ENCODE data around the gene GRID1. TPM values are rescaled to one million over a fixed set of nuclear protein-coding genes. Genes with fewer than 3 reads are reported as not detected.

Gene GRID1
- polyA plus RNA-seq, 1 experiment: 0.49 TPM

DNA sequence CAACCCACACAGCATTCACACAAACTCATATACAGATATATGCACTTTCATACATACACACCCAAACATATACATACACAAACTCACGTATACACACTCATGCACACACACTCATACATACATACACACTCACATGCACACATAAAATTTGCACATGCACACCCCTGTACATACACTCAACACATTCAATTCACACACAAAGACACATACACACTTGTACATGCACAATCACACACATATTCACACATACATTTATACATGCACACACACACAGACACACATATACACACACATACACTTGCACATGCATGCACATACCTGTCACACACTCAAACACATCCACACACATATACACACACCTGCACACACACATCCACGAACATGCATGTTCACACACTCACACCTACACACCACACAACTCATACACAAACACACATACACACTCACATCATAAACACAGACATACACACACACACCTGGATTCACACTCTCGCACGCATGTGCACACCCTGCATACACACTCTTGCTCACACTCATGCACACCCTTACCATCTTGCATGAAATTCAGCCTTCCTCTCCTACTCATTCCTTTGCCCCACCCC, 451.2 kb downstream of the GRID1 start:
- TF ChIP-seq, protein P1, sequence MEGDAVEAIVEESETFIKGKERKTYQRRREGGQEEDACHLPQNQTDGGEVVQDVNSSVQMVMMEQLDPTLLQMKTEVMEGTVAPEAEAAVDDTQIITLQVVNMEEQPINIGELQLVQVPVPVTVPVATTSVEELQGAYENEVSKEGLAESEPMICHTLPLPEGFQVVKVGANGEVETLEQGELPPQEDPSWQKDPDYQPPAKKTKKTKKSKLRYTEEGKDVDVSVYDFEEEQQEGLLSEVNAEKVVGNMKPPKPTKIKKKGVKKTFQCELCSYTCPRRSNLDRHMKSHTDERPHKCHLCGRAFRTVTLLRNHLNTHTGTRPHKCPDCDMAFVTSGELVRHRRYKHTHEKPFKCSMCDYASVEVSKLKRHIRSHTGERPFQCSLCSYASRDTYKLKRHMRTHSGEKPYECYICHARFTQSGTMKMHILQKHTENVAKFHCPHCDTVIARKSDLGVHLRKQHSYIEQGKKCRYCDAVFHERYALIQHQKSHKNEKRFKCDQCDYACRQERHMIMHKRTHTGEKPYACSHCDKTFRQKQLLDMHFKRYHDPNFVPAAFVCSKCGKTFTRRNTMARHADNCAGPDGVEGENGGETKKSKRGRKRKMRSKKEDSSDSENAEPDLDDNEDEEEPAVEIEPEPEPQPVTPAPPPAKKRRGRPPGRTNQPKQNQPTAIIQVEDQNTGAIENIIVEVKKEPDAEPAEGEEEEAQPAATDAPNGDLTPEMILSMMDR (IDR thresholded peaks at IDR 0.05; ENCODE audit: insufficient read depth, low read depth, low read length): no peak
- DNase-seq (ENCODE audit: low read depth): no peak
- POLR2A ChIA-PET: no interaction called here
- H3K27me3 ChIP-seq (ENCODE audit: control insufficient read depth, insufficient read depth, low read length): no peaks in the 10 kb centered on the region
- CTCF ChIA-PET: no interaction called here
- H3K36me3 ChIP-seq (ENCODE audit: control insufficient read depth, insufficient read depth, low read length): no peaks in the 10 kb centered on the region
- H3K4me3 ChIP-seq (ENCODE audit: low read depth, low read length): no peak overlapping the region

DNA sequence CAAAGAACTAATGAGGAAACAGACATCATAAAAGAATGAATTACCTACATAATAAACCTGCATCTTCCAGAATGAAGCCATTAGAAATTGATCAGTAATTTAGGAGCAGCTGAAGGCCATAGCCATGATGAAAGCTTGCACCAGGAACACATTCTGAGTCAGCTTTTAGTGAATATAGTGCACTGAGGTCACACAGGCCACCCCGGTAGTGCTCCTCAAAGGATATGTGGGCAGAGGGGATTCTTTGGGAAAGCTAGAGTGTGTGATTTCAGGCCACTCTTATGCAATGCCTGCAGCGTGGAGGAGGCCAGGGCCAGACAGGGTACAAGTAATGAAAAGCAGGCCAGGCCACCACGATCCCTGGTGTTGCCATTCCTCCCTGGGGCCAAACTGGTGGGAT, 451.9 kb downstream of the GRID1 start:
- Histone ChIP-seq H3K36me3 (ENCODE audit: control insufficient read depth, insufficient read depth, low read length) (no peaks in the 10 kb centered on the region), H3K27me3 (ENCODE audit: control insufficient read depth, insufficient read depth, low read length) (no peaks in the 10 kb centered on the region), H3K4me3 (ENCODE audit: low read depth, low read length) (no peak overlapping the region)
- CTCF ChIA-PET: no interaction called here
- TF ChIP-seq, protein P1 (IDR thresholded peaks at IDR 0.05; ENCODE audit: insufficient read depth, low read depth, low read length): no peak
- no peak for DNase-seq (ENCODE audit: low read depth)
- POLR2A ChIA-PET: no interaction called here

DNA sequence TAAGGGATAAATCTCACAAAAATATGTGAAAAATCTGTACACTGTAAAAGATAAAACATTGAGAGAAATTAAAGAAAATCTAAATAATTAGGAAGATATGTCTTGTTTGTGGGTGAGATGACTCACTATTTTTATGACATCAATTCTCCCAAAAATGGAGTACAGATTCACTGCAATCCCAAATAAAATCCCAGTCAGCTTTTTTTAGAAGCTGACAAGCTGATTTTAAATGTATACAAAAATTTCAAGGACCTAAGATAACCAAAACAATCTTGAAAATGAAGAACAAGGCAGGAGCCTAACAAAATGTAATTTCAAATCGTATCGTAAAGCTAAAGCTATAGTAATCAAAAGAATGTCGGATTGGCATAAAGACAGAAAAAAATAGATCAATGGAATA, 458.1 kb downstream of the GRID1 start:
- ChIA-PET POLR2A (no interaction called here), CTCF (no interaction called here)
- H3K36me3 ChIP-seq (ENCODE audit: control insufficient read depth, insufficient read depth, low read length): no peaks in the 10 kb centered on the region
- H3K27me3 ChIP-seq (ENCODE audit: control insufficient read depth, insufficient read depth, low read length): no peaks in the 10 kb centered on the region
- no peak for DNase-seq (ENCODE audit: low read depth)
- TF ChIP-seq, protein P1 (IDR thresholded peaks at IDR 0.05; ENCODE audit: insufficient read depth, low read depth, low read length): no peak
- no peak overlapping the region for H3K4me3 ChIP-seq (ENCODE audit: low read depth, low read length)

DNA sequence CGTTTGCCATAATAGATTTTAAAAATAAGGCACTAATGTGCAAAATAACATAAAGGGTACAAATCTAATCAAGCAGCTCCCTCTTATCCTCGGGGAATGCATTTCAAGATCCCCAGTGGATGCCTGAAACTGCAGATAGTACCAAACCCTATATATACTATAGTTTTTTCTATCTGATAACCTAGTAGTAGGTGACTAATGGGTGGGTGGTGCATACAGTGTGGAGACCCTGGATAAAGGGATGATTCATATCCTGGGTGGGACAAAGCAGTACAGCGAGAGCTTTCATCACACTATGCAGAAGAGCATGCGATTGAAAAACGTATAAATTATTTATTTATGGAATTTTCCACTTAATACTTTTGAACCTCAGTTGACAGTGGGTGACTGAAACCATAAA, 464.5 kb downstream of the GRID1 start:
- CTCF ChIA-PET: no interaction called here
- Histone ChIP-seq H3K36me3 (ENCODE audit: control insufficient read depth, insufficient read depth, low read length) (no peaks in the 10 kb centered on the region), H3K27me3 (ENCODE audit: control insufficient read depth, insufficient read depth, low read length) (no peaks in the 10 kb centered on the region), H3K4me3 (ENCODE audit: low read depth, low read length) (no peak overlapping the region)
- DNase-seq (ENCODE audit: low read depth): no peak
- TF ChIP-seq, protein P1 (IDR thresholded peaks at IDR 0.05; ENCODE audit: insufficient read depth, low read depth, low read length): no peak
- POLR2A ChIA-PET: no interaction called here

DNA sequence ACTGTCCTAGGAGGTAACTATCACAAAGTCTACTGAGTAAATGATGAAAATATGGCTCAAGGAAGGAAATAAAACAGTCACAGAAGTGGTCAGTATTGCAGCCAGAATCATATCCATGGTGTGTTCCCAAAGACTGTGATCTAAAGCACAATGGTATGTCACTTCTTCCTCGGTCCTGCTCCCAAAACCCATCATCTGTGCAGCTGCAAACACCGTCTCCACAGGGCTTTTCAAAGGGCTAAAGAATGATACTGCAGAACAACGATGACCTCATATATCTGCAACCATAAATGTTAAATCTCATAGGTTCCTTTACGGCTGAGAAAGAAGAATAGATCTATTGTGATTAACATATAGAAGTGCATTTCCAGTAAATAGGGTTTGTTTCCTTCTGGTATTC, 465.0 kb downstream of the GRID1 start:
- POLR2A ChIA-PET: no interaction called here
- no peak for DNase-seq (ENCODE audit: low read depth)
- H3K36me3 ChIP-seq (ENCODE audit: control insufficient read depth, insufficient read depth, low read length): no peaks in the 10 kb centered on the region
- TF ChIP-seq, protein P1 (IDR thresholded peaks at IDR 0.05; ENCODE audit: insufficient read depth, low read depth, low read length): no peak
- CTCF ChIA-PET: no interaction called here
- no peak overlapping the region for H3K4me3 ChIP-seq (ENCODE audit: low read depth, low read length)
- no peaks in the 10 kb centered on the region for H3K27me3 ChIP-seq (ENCODE audit: control insufficient read depth, insufficient read depth, low read length)
